Parathyroid adenoma (tissue), 2 donors: ENCODE data around the gene MFSD12.
A peak's percentile ranks its signal among the peaks of the same experiment; 100 is the strongest.

ENCODE experiments used
- H2AFZ ChIP-seq: fragments of 300-600 bp; sonication (generic); one replicate; pipeline ENCODE4 v1.7.0; 2017; ENCODE audit warnings: antibody characterized with exemption, mild to moderate bottlenecking
- H3K27ac ChIP-seq: fragments of 300-600 bp; sonication (generic); one replicate; pipeline ENCODE4 v1.7.0; 2017
- H3K27me3 ChIP-seq: fragments of 300-600 bp; sonication (generic); one replicate; pipeline ENCODE4 v1.7.0; 2017; ENCODE audit warnings: low read length; ENCODE audit not compliant: control insufficient read depth, insufficient read depth
- H3K36me3 ChIP-seq: fragments of 300-600 bp; sonication (generic); one replicate; pipeline ENCODE4 v1.7.0; 2017; ENCODE audit warnings: low read length; ENCODE audit not compliant: control insufficient read depth, insufficient read depth
- H3K4me1 ChIP-seq: fragments of 300-600 bp; sonication (generic); one replicate; pipeline ENCODE4 v1.7.0; 2017; ENCODE audit warnings: control low read depth
- H3K4me2 ChIP-seq: fragments of 300-600 bp; sonication (generic); one replicate; pipeline ENCODE4 v1.7.0; 2017; ENCODE audit warnings: low read length
- H3K4me3 ChIP-seq: fragments of 300-600 bp; sonication (generic); one replicate; pipeline ENCODE4 v1.7.0; 2017; ENCODE audit warnings: low read depth, low read length
- H3K79me2 ChIP-seq: fragments of 300-600 bp; sonication (generic); one replicate; pipeline ENCODE4 v1.7.0; 2017; ENCODE audit warnings: control low read depth
- H3K9ac ChIP-seq: fragments of 300-600 bp; sonication (generic); one replicate; pipeline ENCODE4 v1.7.0; 2017; ENCODE audit warnings: mild to moderate bottlenecking
- H3K9me3 ChIP-seq: fragments of 300-600 bp; sonication (generic); one replicate; pipeline ENCODE4 v1.7.0; 2017; ENCODE audit warnings: low read length; ENCODE audit not compliant: control insufficient read depth
- CTCF ChIP-seq: fragments of 300-600 bp; sonication (generic); IDR thresholded peaks from one replicate; pipeline ENCODE4 v1.7.0; 2017; ENCODE audit warnings: antibody characterized with exemption, mild to moderate bottlenecking
- donor health status: primary hyperparathyroidism.

The MFSD12 gene

DNA sequence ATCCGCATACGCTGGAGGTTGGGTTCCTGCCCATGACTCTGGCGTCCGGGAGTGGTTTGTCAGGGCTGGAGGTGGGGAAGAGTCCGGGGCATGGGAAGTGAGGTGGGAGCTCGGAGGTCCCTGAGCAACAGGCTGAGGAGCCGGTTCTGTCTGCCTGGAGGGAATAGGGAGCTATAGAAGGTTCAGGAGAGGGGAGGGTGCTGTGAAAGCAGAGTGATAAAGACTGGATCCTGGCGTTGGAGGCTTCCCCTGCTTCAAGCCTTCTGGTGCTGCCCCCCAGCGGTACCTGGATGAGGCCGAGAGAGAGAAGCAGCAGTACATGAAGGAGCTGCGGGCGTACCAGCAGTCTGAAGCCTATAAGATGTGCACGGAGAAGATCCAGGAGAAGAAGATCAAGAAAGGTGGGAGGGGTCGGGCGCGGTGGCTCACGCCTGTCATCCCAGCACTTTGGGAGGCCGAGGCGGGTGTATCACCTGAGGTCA is 17.9 kb upstream of the MFSD12 start:
- Histone ChIP-seq H3K79me2 (no peaks in the 10 kb centered on the region), H2AFZ (no peak overlapping the region), H3K4me2 (no peak overlapping the region), H3K4me3 (no peak overlapping the region), H3K9me3 (no peaks in the 10 kb centered on the region), H3K36me3 (no peaks in the 10 kb centered on the region), H3K4me1 (peaks cover 5% of the 10 kb centered on the region), H3K9ac (no peak overlapping the region), H3K27me3 (no peaks in the 10 kb centered on the region), H3K27ac (no peak overlapping the region)
- TF ChIP-seq CTCF, result no peak

- Histone ChIP-seq H3K27me3 (no peaks in the 10 kb centered on the region), H3K79me2 (no peaks in the 10 kb centered on the region), H3K9ac (no peak overlapping the region), H3K4me2 (peak overlapping the region; percentile 91), H3K9me3 (no peaks in the 10 kb centered on the region), H3K4me1 (peaks cover 5% of the 10 kb centered on the region), H2AFZ (peak overlapping the region; percentile 81), H3K27ac (no peak overlapping the region), H3K4me3 (peak overlapping the region; percentile 83), H3K36me3 (no peaks in the 10 kb centered on the region)
- TF ChIP-seq CTCF, result no peak
These were observed 16.7 kb upstream of the MFSD12 start for GRCh38 chr19:3573858-3574637.

DNA sequence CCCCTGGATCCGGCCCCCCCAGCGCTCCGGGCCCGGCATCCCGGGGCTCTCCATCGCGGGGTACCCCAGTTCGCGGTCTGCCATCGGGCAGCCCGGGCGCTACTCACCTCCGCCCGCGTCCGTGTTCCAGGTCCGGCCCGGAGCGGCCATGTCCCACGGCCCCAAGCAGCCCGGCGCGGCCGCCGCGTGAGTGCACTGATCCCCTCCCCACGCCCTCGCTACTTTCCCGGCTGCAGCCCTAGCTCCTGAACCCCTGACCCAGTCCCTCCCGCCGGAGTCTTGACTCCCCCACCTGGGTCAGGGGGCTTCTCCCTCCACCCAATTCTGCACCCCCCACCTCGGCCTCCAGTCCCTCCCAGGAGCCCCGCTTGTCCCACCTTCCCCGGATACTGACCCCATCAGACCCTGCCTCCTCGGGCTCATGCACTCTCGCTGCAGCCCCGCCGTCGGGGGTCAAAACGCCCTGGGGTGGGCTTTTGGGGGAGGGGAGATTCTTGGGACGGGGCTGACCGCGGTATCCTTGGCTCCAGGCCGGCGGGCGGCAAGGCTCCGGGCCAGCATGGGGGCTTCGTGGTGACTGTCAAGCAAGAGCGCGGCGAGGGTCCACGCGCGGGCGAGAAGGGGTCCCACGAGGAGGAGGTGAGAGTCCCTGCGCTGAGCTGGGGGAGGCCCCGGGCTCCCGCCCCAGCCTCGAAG is 15.9 kb upstream of the MFSD12 start:
- Histone ChIP-seq H3K4me1 (peaks cover 5% of the 10 kb centered on the region), H3K27ac (no peak overlapping the region), H3K27me3 (no peaks in the 10 kb centered on the region), H3K9ac (peak overlapping the region; percentile 16), H3K79me2 (no peaks in the 10 kb centered on the region), H3K4me3 (peak overlapping the region; percentile 83), H3K36me3 (no peaks in the 10 kb centered on the region), H3K4me2 (peak overlapping the region; percentile 91), H3K9me3 (no peaks in the 10 kb centered on the region), H2AFZ (peak overlapping the region; percentile 81)
- no peak for TF ChIP-seq CTCF

DNA sequence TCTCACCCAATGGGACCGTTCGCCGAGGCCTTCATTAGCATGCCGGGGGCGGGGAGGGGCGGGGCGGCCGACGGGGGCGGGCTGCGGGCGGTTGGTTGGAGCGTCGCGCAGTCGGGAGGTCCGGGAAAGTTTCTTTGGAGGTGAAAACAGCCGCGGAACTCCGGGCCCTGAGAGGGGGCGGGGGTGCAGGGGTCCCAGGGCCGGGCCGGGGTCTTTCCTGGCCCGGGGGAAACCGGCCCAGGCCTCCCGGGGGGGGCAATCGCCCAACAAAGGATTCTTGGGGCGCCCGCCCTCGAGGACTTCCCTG is 15.4 kb upstream of the MFSD12 start, which contains the start of gene HMG20B:
Gene HMG20B (plus strand): TSS at position 90 of the 307 bp plus-strand sequence. CDS start 366 bp downstream, outside the sequence.
- no peaks in the 10 kb centered on the region for H3K36me3 ChIP-seq
- no peaks in the 10 kb centered on the region for H3K9me3 ChIP-seq
- peak within 1 kb of the TSS; percentile 87 for H3K4me3 ChIP-seq
- peak within 1 kb of the TSS; percentile 33 for H3K9ac ChIP-seq
- H3K27me3 ChIP-seq, result no peaks in the 10 kb centered on the region
- H3K79me2 ChIP-seq, result no peaks in the 10 kb centered on the region
- peak within 1 kb of the TSS; percentile 99 for H3K4me2 ChIP-seq
- peak within 1 kb of the TSS; percentile 100 for H2AFZ ChIP-seq
- H3K4me1 ChIP-seq, result peaks cover 5% of the 10 kb centered on the region
- TF ChIP-seq CTCF, result no peak
- peak within 1 kb of the TSS; percentile 40 for H3K27ac ChIP-seq
